Measurements from ENCODE around the gene SLC12A3. TPM values are rescaled to one million over a fixed set of nuclear protein-coding genes. Genes with fewer than 3 reads are reported as not detected.
A peak's percentile ranks its signal among the peaks of the same experiment; 100 is the strongest.

Gene SLC12A3
- polyA plus RNA-seq, 3 donors = 15.8 to 32.0 (median 27.7) TPM

DNA sequence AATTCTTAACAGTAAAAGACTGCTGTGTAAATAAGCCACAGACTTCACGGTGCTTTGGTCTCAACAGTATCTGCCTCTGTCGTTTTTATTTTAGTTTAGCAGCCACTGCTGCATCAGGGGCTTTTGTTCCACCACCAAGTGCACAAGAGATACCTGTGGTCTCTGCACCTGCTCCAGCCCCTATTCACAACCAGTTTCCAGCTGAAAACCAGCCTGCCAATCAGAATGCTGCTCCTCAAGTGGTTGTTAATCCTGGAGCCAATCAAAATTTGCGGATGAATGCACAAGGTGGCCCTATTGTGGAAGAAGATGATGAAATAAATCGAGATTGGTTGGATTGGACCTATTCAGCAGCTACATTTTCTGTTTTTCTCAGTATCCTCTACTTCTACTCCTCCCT is 74.8 kb downstream of the SLC12A3 start:
- DNase-seq = no peak

- no peak for DNase-seq
Observed at GRCh38 chr16:56941092-56941491, 76.1 kb downstream of the SLC12A3 start.

DNA sequence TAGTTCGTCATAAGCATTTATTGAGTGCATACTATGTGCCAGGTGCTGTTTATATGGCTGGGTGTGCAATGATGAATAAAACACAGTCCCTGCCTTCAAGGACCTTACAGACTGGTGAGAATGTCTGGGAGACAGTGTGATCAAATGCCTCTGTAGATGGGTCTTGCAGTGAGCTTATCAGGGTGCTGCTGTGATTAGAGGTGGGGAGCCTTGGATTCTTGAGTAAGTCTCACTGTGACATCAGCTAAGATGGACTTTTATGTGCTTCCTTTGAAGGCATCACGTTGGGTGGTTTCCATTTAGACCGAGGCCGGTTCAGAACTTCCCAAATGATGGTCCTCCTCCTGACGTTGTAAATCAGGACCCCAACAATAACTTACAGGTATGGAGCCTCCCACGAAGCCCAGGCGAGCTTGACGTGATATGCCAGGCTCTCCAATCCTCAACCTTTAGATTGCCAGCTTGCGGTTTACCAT is 76.9 kb downstream of the SLC12A3 start:
- DNase-seq = no peak

DNA sequence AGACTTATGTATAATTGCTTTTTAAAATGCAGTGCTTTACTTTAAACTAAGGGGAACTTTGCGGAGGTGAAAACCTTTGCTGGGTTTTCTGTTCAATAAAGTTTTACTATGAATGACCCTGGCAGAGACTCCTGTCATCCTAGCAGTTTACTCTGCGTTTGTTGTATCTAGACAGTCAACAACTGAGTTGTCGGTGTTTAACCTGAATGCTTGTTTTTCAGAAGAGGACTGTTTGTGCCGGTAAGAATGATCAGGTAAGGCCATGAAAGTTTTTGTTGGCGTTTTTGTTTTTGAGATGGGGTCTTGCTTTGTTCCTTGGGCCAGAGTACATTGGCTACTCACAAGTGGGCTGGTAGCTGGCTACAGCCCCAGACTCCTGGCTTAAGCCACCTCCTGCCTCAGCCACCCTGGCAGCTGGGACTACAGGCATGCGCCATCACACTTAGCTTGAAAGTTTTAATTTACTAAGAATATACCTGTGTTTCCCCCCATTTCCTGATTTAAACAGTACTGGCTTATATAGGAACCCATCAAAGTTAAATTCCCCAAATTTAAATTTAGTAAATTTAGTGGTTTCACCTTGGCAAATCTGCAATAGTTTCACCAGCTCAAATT is 78.9 kb downstream of the SLC12A3 start:
- DNase-seq = no peak

- DNase-seq = no peak
Observed at GRCh38 chr16:56944954-56945839, 80.2 kb downstream of the SLC12A3 start.

DNA sequence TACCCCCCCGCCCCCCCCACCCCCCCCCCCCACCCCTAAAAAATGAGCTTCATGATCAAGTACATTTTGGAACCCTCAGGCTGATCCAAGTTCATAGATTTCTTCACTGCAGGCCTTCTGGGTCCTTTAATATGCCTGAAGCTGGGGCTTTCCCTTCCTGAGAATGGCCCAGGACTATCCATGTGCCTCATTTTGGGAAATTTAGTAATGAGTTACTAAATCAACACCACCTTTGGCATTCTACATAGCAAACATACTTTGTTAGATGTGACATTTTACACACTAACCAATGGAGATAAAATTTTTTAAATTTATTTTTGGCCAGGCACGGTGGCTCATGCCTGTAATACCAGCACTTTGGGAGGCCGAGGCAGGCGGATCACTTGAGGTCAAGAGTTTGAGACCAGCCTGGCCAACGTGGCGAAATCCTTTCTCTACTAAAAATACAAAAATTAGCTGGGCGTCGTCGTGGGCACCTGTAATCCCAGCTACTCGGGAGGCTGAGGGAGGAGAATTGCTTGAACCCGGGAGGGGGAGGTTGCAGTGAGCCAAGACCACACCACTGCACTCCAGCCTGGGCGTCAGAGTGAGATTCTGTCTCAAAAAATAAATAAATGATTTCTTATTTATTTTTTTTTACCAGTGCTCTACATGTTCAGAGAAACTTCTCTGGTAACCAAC is 81.0 kb downstream of the SLC12A3 start:
- DNase-seq = no peak

DNA sequence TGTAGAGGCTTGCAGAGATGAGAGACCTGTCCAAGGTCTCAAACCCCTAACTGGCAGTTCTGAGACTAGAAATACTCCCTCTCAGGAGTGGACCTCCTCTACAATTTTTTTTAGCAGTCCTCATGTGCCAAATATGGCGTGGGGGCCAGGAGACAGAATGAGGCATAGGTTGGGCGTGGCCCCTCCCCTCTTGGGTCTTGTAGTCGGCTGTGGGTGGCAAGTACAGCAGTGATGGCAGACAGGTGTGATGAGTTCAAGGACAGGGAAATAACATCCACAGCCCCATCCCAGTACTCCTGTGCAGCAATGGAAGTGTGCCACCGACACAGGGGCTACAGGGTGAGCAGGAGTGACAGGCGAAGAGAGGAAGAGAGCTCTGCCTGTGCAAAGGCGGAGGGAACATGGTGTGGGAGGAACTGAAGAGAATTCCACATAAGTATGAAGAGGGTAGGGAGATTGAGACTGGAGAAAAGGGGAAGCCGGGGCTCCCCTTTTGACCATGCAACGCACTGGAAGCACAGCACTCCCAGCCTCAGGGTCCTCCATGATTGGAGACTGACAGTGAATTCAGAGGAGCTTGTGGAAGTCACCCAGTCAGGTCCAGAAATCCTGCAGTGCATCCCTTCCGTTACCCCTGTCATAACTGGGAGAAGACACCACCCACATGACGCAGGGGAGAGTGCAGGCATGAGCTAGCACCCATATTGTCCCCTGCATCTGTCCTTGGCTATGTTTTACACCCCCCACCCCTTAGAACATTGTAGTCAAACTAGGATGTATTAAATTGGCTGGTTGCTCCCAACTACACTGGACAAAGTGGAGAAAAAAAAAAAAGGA is 82.0 kb downstream of the SLC12A3 start:
- no peak for DNase-seq

DNA sequence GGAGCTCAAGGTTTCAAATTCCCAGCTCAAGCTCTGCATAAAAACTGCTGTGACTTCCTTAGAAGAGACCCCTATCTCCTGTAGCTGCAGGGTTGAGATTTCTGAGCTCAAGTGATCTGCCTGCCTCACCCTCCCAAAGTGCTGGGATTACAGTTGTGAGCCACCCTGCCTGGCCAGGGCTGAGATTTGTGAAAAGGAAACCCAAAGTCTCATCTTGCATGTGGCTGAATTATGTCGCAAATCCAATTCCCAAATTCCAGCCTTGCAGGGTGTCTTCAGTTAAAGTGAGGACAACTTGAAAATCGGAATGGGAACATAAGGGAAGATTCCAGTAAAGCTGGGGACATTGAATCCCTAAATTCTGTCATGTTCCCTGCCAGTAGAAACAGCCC is 82.6 kb downstream of the SLC12A3 start:
- DNase-seq = no peak

- DNase-seq = no peak
Observed at GRCh38 chr16:56948234-56948633, 83.2 kb downstream of the SLC12A3 start.

DNA sequence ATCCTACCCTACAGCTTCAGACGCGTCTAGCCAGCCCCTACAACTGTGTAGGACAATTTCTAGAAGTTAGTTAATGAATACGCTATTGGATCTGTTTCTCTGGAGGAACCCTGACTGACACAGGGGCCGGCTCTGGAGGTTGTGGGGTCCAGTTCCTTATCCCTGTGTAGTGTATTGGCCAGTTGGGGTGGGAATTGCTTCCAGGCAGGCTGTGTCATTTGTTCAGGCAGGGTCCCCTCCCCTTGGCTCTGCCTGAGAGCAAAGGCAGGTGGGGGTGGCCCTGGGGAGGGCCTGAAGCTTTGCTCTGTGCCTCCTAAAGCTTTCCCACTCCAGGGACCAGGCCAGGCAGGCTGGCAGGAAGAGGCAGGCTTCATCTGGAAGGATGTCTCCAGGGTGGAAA is 85.0 kb downstream of the SLC12A3 start:
- DNase-seq = no peak

- DNase-seq = no peak
Observed at GRCh38 chr16:56950455-56950854, 85.4 kb downstream of the SLC12A3 start.

- DNase-seq = no peak
Observed at GRCh38 chr16:56950881-56951771, 86.1 kb downstream of the SLC12A3 start.

DNA sequence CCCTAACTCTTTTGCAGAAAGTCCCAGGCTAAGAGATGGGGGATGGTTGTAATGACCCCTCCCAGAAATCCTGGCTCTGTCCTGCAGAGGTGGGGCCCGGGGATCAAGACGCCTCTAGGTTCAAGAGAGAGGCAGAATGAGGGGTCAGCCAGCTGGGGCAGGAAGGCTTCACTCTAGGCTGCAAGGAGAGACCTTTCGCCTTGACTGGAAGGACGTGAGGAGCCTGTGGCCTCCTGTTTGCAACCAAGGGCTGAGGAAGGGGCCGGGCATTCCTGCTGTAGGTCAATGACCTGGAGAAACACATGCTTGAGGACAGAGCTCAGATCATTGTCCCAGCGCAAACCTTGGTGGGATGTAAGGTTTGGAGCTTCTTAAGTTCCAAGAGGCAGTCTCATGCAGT is 88.0 kb downstream of the SLC12A3 start:
- no peak for DNase-seq

DNA sequence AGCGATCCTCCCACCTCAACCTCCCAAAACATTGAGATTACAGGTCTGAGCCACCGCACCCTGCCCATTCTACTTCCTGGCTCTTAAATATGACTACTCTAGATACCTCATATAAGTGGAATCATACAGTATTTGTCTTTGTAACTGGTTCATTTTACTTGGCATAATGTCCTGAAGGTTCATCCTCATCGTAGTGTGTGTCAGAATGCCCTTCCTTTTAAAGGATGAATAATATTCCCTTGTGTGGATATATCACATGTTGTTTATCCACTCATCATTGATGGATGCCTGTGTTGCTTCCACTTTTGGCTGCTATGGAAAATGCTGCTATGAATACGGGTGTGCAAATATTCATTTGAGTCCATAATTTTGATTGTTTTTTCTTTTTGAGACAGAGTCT is 91.1 kb downstream of the SLC12A3 start:
- DNase-seq = no peak

- DNase-seq = no peak
Observed at GRCh38 chr16:56956756-56957155, 91.7 kb downstream of the SLC12A3 start.

GRCh38 chr16:56960681-56961281 is 95.8 kb downstream of the SLC12A3 start:
- DNase-seq = no peak

- DNase-seq = peak; percentile 28
Observed at GRCh38 chr16:56961386-56961785, 96.4 kb downstream of the SLC12A3 start.

GRCh38 chr16:56961851-56962281 is 96.9 kb downstream of the SLC12A3 start, which contains the start of gene CETP:
Gene CETP, plus strand, starts transcription at chr16:56961950. Its CDS starts 30 bp downstream, at chr16:56961980.
- no peak for DNase-seq

DNA sequence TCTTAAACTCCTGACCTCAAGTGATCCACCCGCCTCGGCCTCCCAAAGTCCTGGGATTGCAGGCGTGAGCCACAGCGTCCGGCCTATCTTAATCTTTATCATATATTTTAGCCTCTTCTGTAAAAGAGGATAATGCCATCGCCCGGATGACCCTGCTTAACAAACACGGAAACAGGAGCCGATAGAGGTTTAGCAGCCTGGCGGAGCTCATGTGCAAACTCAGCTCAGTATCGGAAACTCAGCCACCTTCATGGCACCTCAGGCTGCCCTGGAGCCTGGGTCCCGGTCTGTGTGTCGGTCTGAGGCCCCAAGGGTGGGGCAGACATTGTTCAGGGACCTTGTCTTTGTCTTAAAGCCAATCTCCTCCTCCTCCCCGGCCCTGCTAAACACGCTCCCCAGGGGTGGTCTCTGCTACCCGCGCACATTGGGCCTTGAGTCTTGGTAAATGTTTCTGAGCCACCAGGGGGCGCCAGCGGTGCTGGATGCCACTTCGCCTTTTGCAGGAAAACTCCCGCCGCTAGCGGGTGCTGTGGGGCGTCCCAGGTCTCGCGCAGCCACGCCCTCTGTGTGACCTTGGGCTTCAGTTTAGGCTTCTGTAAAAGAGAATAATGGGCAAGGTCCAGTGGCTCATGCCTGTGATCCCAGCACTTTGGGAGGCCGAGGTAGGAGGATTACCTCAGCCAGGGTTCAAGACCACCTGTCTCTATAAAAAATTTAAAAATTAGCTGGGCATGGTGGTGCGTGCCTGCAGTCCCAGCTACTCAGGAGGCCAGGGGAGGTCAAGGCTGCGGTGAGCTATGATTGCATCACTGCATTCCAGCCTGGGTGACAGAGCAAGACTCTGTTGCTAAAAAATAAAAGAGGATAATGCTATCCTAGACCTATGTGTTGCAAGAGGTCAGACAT is 99.5 kb downstream of the SLC12A3 start:
- DNase-seq = peak; percentile 74

All from renal pelvis (tissue), 4 donors.